ENCODE data around the gene FBXO47. TPM values are rescaled to one million over a fixed set of nuclear protein-coding genes. Genes with fewer than 3 reads are reported as not detected.
"Not testable (repeated sequence)": the region's sequence is repeated elsewhere in the genome, so short reads cannot be mapped to it uniquely, and the experiment has no call there.

Gene FBXO47
- total RNA-seq, 1 donor from 2014 or later, result not detected

DNA sequence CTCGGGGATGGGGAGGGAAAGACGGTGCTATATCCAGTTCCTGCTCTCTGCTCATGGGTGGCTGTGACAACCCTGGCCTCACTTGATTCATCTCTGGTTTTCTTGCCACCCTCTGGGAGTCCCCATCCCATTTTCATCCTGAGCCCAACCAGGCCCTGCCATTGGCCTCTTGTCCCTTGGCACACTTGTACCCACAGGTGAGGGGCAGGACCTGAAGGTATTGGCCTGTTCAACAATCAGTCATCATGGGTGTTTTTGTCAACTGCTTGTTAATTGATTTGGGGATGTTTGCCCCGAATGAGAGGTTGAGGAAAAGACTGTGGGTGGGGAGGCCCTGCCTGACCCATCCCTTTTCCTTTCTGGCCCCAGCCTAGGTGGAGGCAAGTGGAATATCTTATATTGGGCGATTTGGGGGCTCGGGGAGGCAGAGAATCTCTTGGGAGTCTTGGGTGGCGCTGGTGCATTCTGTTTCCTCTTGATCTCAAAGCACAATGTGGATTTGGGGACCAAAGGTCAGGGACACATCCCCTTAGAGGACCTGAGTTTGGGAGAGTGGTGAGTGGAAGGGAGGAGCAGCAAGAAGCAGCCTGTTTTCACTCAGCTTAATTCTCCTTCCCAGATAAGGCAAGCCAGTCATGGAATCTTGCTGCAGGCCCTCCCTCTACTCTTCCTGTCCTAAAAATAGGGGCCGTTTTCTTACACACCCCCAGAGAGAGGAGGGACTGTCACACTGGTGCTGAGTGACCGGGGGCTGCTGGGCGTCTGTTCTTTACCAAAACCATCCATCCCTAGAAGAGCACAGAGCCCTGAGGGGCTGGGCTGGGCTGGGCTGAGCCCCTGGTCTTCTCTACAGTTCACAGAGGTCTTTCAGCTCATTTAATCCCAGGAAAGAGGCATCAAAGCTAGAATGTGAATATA, 46.6 kb downstream of the FBXO47 start:
- no peak for DNase-seq

GRCh38 chr17:38919316-38920078, 47.7 kb downstream of the FBXO47 start:
- DNase-seq, result no peak

- no peak for DNase-seq
Measured at GRCh38 chr17:38918916-38919315, 48.3 kb downstream of the FBXO47 start.

DNA sequence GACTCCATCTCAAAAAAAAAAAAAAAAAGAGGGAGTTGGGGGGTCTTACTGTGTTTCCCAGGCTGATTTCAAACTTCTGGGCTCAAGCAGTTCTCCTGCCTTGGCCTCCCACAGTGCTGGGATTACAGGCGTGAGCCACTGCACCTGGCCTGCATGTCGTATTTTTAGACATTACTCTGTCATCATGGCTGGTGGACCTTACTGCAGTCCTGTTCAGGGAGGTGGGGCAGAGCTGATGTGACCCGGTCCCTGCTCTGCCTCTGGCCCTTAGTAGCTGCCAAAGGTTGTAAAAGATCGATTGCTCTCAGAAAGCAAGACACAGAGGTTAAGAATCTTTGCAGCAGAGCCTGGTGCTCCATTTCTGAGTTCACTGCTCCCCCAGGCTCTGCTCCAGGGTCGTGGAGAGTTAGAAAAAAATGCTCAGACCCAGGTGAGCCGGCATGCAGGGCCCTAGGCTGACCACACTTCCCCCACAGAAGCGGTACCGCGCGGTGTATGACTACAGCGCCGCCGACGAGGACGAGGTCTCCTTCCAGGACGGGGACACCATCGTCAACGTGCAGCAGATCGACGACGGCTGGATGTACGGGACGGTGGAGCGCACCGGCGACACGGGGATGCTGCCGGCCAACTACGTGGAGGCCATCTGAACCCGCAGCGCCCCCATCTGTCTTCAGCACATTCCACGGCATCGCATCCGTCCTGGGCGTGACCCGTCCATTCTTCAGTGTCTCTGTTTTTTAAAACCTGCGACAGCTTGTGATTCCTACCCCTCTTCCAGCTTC, 48.9 kb downstream of the FBXO47 start:
- DNase-seq, result no peak

DNA sequence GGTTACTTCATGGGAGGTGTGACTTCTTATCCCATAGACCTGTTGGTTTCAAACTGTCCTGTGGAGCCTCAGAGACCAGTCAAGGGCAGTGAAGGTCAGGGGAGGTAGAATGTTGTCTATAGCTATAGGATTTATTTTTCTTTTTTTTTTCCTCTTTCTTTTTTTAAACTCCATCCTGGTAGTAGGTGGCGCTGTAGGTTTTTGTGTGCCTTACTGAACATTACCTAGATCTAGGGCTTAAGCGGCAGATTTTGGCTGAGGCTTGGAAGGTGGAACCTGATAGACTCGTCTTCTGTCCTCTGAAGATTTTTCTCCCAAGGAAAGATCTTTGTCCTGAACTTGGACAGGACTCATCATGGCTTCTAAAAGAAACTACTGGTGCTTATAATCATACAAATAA, 49.9 kb downstream of the FBXO47 start:
- no peak for DNase-seq

GRCh38 chr17:38916771-38917170, 50.4 kb downstream of the FBXO47 start:
- DNase-seq, result no peak

DNA sequence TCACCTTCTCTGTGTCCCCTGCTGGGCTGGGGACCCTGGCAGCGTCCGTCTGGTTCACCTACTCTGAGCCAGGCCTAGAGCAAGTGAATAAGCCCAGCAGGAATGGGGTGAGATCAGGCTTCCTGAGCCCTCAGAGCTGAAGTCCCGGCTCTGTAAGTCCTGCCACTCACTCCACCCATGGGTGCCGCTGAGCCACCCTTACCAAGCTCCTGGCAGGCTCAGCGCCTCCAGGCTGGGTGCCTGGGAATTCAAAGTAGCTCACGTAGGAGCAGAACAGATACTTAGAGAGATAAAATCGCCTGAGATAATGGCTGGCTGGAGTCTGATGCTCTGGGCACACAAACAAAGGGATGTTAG, 51.6 kb downstream of the FBXO47 start:
- DNase-seq, result no peak

DNA sequence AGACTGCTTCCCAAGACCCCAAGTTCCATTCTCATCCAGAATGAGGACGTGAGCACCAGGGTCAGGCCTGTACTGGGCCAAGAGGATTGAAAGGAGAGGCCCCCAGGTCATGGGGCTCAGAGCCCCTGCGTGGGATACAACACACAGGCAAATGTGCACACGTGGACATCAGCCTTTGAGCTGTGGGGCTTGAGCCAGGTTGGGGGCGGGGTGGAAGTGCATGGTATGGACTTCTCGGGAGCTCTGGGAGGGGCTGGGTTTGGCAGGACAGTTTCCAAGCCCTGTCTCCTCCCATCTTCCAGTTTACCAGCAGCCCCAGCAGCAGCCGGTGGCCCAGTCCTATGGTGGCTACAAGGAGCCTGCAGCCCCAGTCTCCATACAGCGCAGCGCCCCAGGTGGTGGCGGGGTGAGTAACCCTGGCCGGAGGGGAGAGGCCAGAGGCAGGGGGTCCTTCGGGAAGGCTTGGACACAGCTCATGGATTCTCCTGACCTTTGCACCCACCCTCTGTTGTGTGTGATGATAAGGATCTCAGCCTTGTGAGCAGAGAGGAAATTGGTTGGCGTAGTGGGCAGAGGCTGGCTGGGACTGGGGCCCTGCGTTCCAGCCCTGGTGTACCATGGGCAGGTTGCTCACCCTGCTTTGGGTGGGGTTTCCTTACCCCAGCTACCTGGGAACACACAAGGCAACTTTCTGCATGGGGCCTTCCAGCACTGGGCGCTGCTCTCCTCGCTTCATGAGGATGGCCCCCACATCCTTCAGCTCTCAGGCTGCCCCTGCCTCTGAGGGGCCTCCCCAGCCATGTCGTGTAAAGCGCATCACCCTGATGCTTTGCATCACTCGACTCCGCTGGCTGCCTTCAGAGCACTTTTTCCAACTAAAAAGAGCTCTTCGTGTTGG, 52.2 kb downstream of the FBXO47 start:
- no peak for DNase-seq

GRCh38 chr17:38912221-38912813, 54.9 kb downstream of the FBXO47 start:
- DNase-seq, result no peak

DNA sequence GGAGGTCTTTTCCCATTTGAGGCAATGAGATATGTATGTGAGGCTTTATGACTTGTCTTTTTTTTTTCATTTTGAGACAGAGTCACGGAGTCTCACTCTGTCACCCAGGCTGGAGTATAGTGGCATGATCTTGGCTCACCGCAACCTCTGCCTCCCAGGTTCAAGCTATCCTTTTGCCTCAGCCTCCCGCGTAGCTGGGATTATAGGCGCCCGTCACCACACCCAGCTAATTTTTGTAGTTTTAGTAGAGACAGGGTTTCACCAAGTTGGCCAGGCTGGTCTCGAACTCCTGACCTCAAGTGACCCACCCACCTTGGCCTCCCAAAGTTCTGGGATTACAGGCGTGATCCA, 55.5 kb downstream of the FBXO47 start:
- not testable (repeated sequence) for DNase-seq

GRCh38 chr17:38911081-38911730, 56.0 kb downstream of the FBXO47 start:
- no peak for DNase-seq

- no peak for DNase-seq
Measured at GRCh38 chr17:38910325-38910724, 56.9 kb downstream of the FBXO47 start.

- DNase-seq, result peak; percentile 75
Measured at GRCh38 chr17:38908676-38909181, 58.5 kb downstream of the FBXO47 start.

- no peak for DNase-seq
Measured at GRCh38 chr17:38907930-38908675, 59.1 kb downstream of the FBXO47 start.

DNA sequence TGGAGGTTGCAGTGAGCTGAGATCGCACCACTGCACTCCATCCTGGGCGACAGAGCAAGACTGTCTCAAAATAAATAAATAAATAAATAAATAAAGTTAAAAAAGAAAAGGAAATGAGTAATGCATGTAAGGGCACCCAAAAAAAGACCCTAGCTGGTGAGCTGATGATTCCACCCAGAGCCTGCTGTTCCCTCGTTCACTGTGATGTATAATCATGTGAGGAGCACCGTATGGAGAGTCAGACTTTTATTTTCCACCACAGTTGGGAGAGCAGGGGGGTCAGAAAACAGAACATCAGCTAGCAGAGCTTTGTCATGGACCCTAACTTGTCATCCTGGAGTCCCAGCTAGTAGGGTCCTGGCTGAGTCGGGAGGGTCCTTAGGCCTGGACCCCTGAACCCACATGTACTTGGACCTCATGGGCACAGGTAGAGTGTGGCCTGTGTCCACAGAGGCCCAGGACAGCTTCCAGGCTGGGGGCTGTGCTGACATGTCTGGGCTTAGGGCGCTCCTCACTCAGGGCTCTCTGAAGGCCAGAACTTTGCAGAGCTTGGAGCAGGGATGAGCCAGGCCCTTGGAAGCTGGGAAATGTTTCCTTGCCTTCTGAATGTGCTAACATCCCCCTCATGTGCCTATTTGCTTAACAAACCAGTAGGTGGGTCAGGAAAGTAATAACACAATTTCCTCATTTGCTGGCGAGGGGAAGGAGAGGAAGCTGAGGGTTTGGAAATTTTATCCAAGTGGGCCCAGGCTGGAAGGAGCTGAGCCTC, 60.6 kb downstream of the FBXO47 start:
- DNase-seq, result peak; percentile 42

DNA sequence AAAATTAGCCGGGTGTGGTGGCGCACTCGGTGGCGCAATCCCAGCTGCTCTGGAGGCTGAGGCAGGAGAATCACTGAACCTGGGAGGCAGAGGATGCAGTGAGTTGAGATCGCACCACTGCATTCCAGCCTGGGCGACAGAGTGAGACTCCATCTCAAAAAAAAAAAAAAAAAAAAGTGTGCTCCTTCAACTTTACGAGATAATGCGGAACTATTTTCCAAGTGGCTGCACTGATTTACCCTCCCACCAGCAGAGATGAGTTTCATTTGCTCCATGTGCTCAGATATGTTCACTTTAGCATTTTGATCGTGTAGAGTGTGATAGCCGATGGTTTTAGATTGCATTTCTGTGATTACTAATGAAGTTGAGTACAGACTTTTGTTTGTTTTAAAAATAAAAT, 61.8 kb downstream of the FBXO47 start:
- DNase-seq, result no peak

GRCh38 chr17:38904892-38905291, 62.3 kb downstream of the FBXO47 start:
- no peak for DNase-seq

DNA sequence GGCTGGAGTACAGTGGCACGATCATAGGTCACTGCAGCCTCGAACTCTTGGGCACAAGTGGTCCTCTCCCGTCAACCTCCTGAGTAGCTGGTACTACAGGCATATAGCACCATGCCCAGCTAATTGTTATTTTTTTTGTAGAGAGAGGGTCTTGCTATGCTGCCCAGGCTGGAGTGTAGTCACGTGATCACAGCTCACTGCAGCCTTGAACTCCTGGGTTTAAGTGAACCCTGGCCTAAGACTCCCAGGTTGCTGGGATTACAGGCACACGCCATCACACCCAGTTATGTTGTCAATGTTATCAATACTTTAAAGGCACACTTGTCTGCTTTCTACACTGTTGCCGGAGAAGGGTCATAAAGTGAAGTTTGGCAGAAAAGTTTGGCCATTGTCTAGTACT, 63.8 kb downstream of the FBXO47 start:
- no peak for DNase-seq

DNA sequence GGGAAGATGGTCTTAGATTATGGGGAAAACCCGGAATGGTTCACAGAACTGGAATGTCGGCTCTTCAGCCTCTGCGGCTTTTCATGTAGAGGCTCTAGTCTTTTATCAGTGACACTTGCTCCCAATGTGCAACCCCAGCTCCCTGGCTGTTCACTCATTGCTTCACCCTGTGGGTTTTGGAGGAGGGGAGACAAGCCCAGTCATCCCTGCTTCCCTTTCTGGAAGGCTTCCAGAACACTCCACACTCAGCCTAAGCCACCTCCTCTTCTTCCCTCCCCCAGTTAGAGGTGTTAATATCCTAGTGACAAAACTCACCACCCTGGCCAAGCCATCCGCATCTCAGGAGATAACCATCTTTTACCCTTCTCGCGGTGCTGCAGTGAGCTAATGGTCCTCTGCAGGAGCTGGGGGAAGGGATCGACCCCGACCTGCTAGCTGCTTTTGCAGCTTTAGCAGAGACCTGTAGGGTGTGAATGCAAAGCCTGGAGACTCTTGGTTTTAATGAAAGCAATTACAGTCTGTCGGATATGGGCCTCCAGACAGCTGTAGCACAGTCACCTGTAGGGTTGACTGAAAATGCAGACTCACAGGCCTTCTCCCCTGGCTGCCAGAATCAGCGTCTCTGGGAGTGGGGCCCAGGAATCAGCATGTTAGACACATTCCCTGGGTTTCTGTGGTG, 66.1 kb downstream of the FBXO47 start:
- peak; percentile 78 for DNase-seq

Data from dermis blood vessel endothelial cell (primary cell).